Right lobe of liver (tissue), 6 donors: ENCODE measurements around the gene NCK2. TPM values are rescaled to one million over a fixed set of nuclear protein-coding genes. Genes with fewer than 3 reads are reported as not detected.

Source experiments
- ATAC-seq, 4 donors: fragments of 200-7000 bp; cut with Tn5 transposase; one replicate each; pipeline ENCODE4 v1.9.1; 2020; ENCODE audit warnings: mild to moderate bottlenecking in 4 of 4, moderate library complexity in 4 of 4
- DNase-seq, 3 donors: peaks; one replicate each; pipeline ENCODE4 v3.0.0-alpha.2; 2020
- H3K27ac ChIP-seq, 3 donors: fragments of 200-600 bp; one replicate each; pipeline ENCODE4 v1.8.0; 2022
- H3K27me3 ChIP-seq, 2 donors: fragments of 200-600 bp; one replicate each; pipeline ENCODE4 v1.8.0; 2022
- H3K36me3 ChIP-seq, 4 donors: fragments of 200-600 bp; sonication (generic) in 1 of 4; one replicate each; pipeline versions ENCODE4 v1.5.1 to v1.8.0; 2017 to 2022; ENCODE audit warnings: control low read depth in 1 of 4
- H3K4me1 ChIP-seq, 4 donors: fragments of 200-600 bp; sonication (generic) in 1 of 4; one replicate each; pipeline versions ENCODE4 v1.5.1 to v1.8.0; 2017 to 2022; ENCODE audit warnings: control low read depth in 1 of 4
- H3K4me3 ChIP-seq, 3 donors: fragments of 200-600 bp; one replicate each; pipeline ENCODE4 v1.8.0; 2022
- H3K9me3 ChIP-seq, 4 donors: fragments of 200-600 bp; sonication (generic) in 1 of 4; one replicate each; pipeline versions ENCODE4 v1.5.1 to v1.8.0; 2017 to 2022; ENCODE audit warnings: control low read depth in 1 of 4
- CTCF ChIP-seq, 4 donors: fragments of 200-600 bp in 3 of 4; fragments of 450-650 bp in 1 of 4; IDR thresholded peaks; one replicate each; pipeline versions ENCODE4 v1.5.1 to v1.8.0; 2016 to 2022; ENCODE audit warnings: antibody characterized with exemption in 4 of 4, mild to moderate bottlenecking in 2 of 4
- POLR2A ChIP-seq: fragments of 450-650 bp; IDR thresholded peaks from one replicate; pipeline ENCODE4 v1.6.1; 2017; ENCODE audit warnings: antibody characterized with exemption, mild to moderate bottlenecking
- WGBS: methylation state at CpG from one replicate; pipeline ENCODE4 v1.1.6; 2018; ENCODE audit warnings: low coverage, low lambda C conversion rate; ENCODE audit not compliant: insufficient coverage; ENCODE audit errors: missing lambda C conversion rate; 5-methylcytosine and 5-hydroxymethylcytosine counted together
- intact Hi-C, 2 donors: fragments of 100-400 bp; cut with DNase I; formaldehyde crosslinking; loops; one replicate each; pipeline versions ENCODE4 v1.11.2 to v1.14.1; 2022
- total RNA-seq, 6 experiments: library from RNA; depleted of rRNA in 2 of 6; stranded (reverse); fragments of >200 nt in 2 of 6; fragmentation: NEBNext Ultra II Directional in 3 of 6; extraction: Animal tissue kit (Norgen Biotek cat#: 25700) in 3 of 6; gene quantifications; one replicate each; pipeline versions ENCODE4 v1.1.0 to v1.2.4, GENCODE V29; 2016 to 2023
- donor health status: DM: no; HTN: yes; CAD: no.
- donor health status: DM: no; HTN: no; CAD: no.
- donor health status: DM: no; HTN: no; CAD: no.
- donor health status: DM: no; HTN: yes; CAD: no.
- donor health status: DM: no; HTN: yes; CAD: no.

NCK2 gene
- total RNA-seq, 6 experiments from 2014 or later: 4.8 to 11.7 (median 7.1) TPM

GRCh38 chr2:105757433-105757832, 12.7 kb downstream of the NCK2 start:
- DNase-seq (no peak), ATAC-seq (no peak)
- Histone ChIP-seq H3K27me3 (no peaks in the 10 kb centered on the region), H3K9me3 (no peaks in the 10 kb centered on the region), H3K27ac (no peak overlapping the region), H3K4me1 (no peaks in the 10 kb centered on the region), H3K4me3 (no peak overlapping the region), H3K36me3 (no peaks in the 10 kb centered on the region)
- intact Hi-C loops: no loop called here
- no CpG with 5 or more reads among the region's 4 CpGs for WGBS
- no peak for TF ChIP-seq CTCF (IDR thresholded peaks at IDR 0.05)
- TF ChIP-seq POLR2A: no peak

DNA sequence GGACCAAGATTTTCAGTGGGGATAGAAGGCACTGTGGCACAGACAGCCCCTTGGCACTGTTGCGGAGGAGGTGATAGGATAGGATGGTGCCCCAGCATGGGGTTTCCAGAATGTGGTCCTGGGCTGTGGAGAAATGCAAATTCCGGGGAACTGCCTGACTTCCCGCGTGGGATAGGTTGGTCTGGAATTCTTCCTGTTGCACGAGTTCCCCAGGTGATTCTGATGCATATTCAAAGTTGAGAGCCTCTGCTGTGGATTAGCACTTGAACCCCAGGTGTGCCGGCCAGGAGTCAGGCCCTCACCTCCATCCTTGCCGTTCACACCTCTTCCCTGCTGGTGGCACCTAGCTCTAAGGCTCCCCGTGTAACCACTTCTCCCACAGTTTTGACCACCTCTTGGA, 15.5 kb downstream of the NCK2 start:
- DNase-seq: no peak
- intact Hi-C loops: no loop called here
- H3K4me3 ChIP-seq: no peak overlapping the region
- H3K36me3 ChIP-seq: no peaks in the 10 kb centered on the region
- 58% methylated on average over 2 of the region's 8 CpGs for WGBS
- H3K27me3 ChIP-seq: no peaks in the 10 kb centered on the region
- no peak for ATAC-seq
- no peaks in the 10 kb centered on the region for H3K4me1 ChIP-seq
- H3K27ac ChIP-seq: no peak overlapping the region
- TF ChIP-seq POLR2A (no peak), CTCF (IDR thresholded peaks at IDR 0.05) (no peak)
- no peaks in the 10 kb centered on the region for H3K9me3 ChIP-seq

GRCh38 chr2:105760639-105761337, 16.1 kb downstream of the NCK2 start:
- Histone ChIP-seq H3K4me3 (no peak overlapping the region), H3K27ac (no peak overlapping the region), H3K9me3 (no peaks in the 10 kb centered on the region), H3K36me3 (no peaks in the 10 kb centered on the region), H3K27me3 (no peaks in the 10 kb centered on the region), H3K4me1 (no peaks in the 10 kb centered on the region)
- WGBS: 91% methylated on average over 7 of the region's 12 CpGs
- TF ChIP-seq POLR2A (no peak), CTCF (IDR thresholded peaks at IDR 0.05) (no peak)
- DNase-seq (no peak), ATAC-seq (peak in 1 of 4 donors; percentile 21)
- intact Hi-C loops: no loop called here

- no peaks in the 10 kb centered on the region for H3K27me3 ChIP-seq
- H3K9me3 ChIP-seq: no peaks in the 10 kb centered on the region
- 70% methylated on average over 7 of the region's 11 CpGs for WGBS
- H3K4me3 ChIP-seq: no peak overlapping the region
- H3K36me3 ChIP-seq: no peaks in the 10 kb centered on the region
- ATAC-seq: peak in 1 of 4 donors; percentile 24
- no peaks in the 10 kb centered on the region for H3K4me1 ChIP-seq
- no peak overlapping the region for H3K27ac ChIP-seq
- TF ChIP-seq CTCF (IDR thresholded peaks at IDR 0.05) (no peak), POLR2A (no peak)
- intact Hi-C loops: no loop called here
- DNase-seq: no peak
These were observed 17.3 kb downstream of the NCK2 start for GRCh38 chr2:105761931-105762515.
